Mesenchymal stem cell (in vitro differentiated cells and primary cell): ENCODE data around the gene MGLL.

Source experiments
- DNase-seq: peaks from one replicate; pipeline ENCODE4 v3.0.0-alpha.2; 2013
- H2AFZ ChIP-seq: one replicate; pipeline ENCODE4 v1.6.1; 2013; ENCODE audit warnings: low read depth, mild to moderate bottlenecking, control low read depth, inconsistent platforms, low read length, moderate library complexity
- H2AK5ac ChIP-seq: 2 replicates; pipeline ENCODE4 v1.6.1; 2013; ENCODE audit warnings: low read length, moderate library complexity, mild to moderate bottlenecking, inconsistent platforms; ENCODE audit not compliant: severe bottlenecking
- H2BK120ac ChIP-seq: one replicate; pipeline ENCODE4 v1.6.1; 2013; ENCODE audit warnings: low read depth, mild to moderate bottlenecking, inconsistent platforms, low read length, moderate library complexity
- H2BK12ac ChIP-seq, 2 experiments: one replicate each; pipeline ENCODE4 v1.6.1; 2013; ENCODE audit warnings: inconsistent platforms in 2 of 2, low read length in 2 of 2, mild to moderate bottlenecking in 2 of 2, moderate library complexity in 2 of 2, control low read depth in 1 of 2
- H2BK15ac ChIP-seq: one replicate; pipeline ENCODE4 v1.6.1; 2013; ENCODE audit warnings: mild to moderate bottlenecking, low read depth, inconsistent platforms; ENCODE audit not compliant: poor library complexity, severe bottlenecking
- H2BK5ac ChIP-seq: 2 replicates; pipeline ENCODE4 v1.6.1; 2013; ENCODE audit warnings: low read depth, mild to moderate bottlenecking, low read length, control low read depth, inconsistent platforms; ENCODE audit not compliant: poor library complexity, severe bottlenecking
- H3K14ac ChIP-seq, 2 experiments: one replicate each; pipeline ENCODE4 v1.6.1; 2013; ENCODE audit warnings: inconsistent platforms in 2 of 2, low read length in 2 of 2, control low read depth in 1 of 2, mild to moderate bottlenecking in 1 of 2, moderate library complexity in 1 of 2
- H3K18ac ChIP-seq, 2 experiments: one replicate each; pipeline ENCODE4 v1.6.1; 2013; ENCODE audit warnings: inconsistent platforms in 2 of 2, low read length in 2 of 2, control low read depth in 1 of 2, low read depth in 1 of 2, mild to moderate bottlenecking in 1 of 2
- H3K23ac ChIP-seq, 2 experiments: one replicate each; pipeline ENCODE4 v1.6.1; 2013; ENCODE audit warnings: inconsistent platforms in 2 of 2, low read length in 2 of 2, mild to moderate bottlenecking in 2 of 2, moderate library complexity in 2 of 2, control low read depth in 1 of 2
- H3K27ac ChIP-seq: 2 replicates; pipeline ENCODE4 v1.5.1; 2013; ENCODE audit warnings: mild to moderate bottlenecking, moderate library complexity, low read length, control low read depth, inconsistent platforms; ENCODE audit not compliant: poor library complexity, severe bottlenecking
- H3K27me3 ChIP-seq, 2 experiments: 2 replicates each; pipeline versions ENCODE4 v1.6.1 to v1.7.0; 2013; ENCODE audit warnings: low read length in 2 of 2, mild to moderate bottlenecking in 2 of 2, moderate library complexity in 2 of 2, control low read depth in 1 of 2, inconsistent platforms in 1 of 2; ENCODE audit not compliant: control insufficient read depth in 1 of 2, insufficient read depth in 1 of 2
- H3K36me3 ChIP-seq, 2 experiments: 2 replicates each; pipeline versions ENCODE4 v1.6.1 to v1.7.0; 2013; ENCODE audit warnings: low read length in 2 of 2, control low read depth in 1 of 2, inconsistent platforms in 1 of 2, low read depth in 1 of 2, mild to moderate bottlenecking in 1 of 2; ENCODE audit not compliant: insufficient read depth in 2 of 2, control insufficient read depth in 1 of 2
- H3K4ac ChIP-seq, 2 experiments: one replicate each; pipeline ENCODE4 v1.6.1; 2013; ENCODE audit warnings: inconsistent platforms in 2 of 2, low read length in 2 of 2, mild to moderate bottlenecking in 2 of 2, moderate library complexity in 2 of 2, control low read depth in 1 of 2, low read depth in 1 of 2
- H3K4me1 ChIP-seq: 2 replicates; pipeline ENCODE4 v1.6.1; 2013; ENCODE audit warnings: low read depth, low read length, control low read depth; ENCODE audit not compliant: control insufficient read depth, insufficient read depth
- H3K4me2 ChIP-seq: 2 replicates; pipeline ENCODE4 v1.6.1; 2013; ENCODE audit warnings: low read length, mild to moderate bottlenecking, inconsistent platforms; ENCODE audit not compliant: poor library complexity, severe bottlenecking
- H3K4me3 ChIP-seq, 2 experiments: 2 replicates each; pipeline versions ENCODE4 v1.5.1 to v1.7.0; 2013; ENCODE audit warnings: low read length in 2 of 2, mild to moderate bottlenecking in 2 of 2, control low read depth in 1 of 2, low read depth in 1 of 2; ENCODE audit not compliant: insufficient read depth in 1 of 2
- H3K79me1 ChIP-seq: replicated peaks from 2 replicates; pipeline ENCODE4 v1.6.1; 2013; ENCODE audit warnings: mild to moderate bottlenecking, control low read depth, low read length, inconsistent platforms; ENCODE audit not compliant: poor library complexity, severe bottlenecking
- H3K9ac ChIP-seq: 2 replicates; pipeline ENCODE4 v1.7.0; 2013; ENCODE audit warnings: mild to moderate bottlenecking, low read length, moderate library complexity
- H3K9me3 ChIP-seq: 2 replicates; pipeline ENCODE4 v1.7.0; 2013; ENCODE audit warnings: mild to moderate bottlenecking, low read length; ENCODE audit not compliant: control insufficient read depth
- H4K8ac ChIP-seq: one replicate; pipeline ENCODE4 v1.6.1; 2013; ENCODE audit warnings: inconsistent platforms, mild to moderate bottlenecking, low read length, moderate library complexity
- H4K91ac ChIP-seq: one replicate; pipeline ENCODE4 v1.6.1; 2013; ENCODE audit warnings: mild to moderate bottlenecking, low read length, inconsistent platforms
- WGBS: methylation state at CpG from one replicate; pipeline ENCODE4 v1.1.7; 2013; ENCODE audit warnings: mixed read lengths; 5-methylcytosine and 5-hydroxymethylcytosine counted together

The MGLL gene

DNA sequence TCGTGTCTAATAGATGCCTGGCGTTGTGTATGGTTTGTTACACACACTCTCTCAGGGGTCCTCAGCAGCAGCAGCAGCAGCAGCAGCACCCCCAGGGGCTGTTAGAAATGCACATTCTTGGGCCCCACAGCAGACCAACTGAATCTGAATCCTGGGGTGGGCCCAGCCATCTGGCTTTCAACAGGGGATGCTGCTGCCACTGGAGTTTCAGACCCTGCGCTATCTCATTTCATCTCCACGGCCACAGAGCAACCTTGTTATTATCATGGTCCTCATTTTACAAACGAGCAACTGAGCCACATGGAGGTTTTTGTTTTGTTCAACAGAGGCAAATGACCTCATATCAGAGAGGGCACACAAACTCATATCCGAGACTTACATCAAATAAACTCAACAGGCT is 47.7 kb downstream of the MGLL start:
- Histone ChIP-seq H3K27ac (peak overlapping the region; percentile 82), H4K8ac (no peak overlapping the region), H3K4me3 (no peak overlapping the region), H2BK5ac (peak overlapping the region; percentile 58), H2BK120ac (peak overlapping the region; percentile 42), H3K9ac (peak overlapping the region; percentile 78), H3K14ac (no peak overlapping the region), H2AFZ (no peak overlapping the region), H3K4ac (peak overlapping the region in 1 of 2 experiments; percentile 42), H3K9me3 (peaks cover 11% of the 10 kb centered on the region), H2BK12ac (peak overlapping the region in 1 of 2 experiments; percentile 6), H3K4me1 (peaks cover 34% of the 10 kb centered on the region), H3K27me3 (no peaks in the 10 kb centered on the region), H2BK15ac (peak overlapping the region; percentile 23), H3K18ac (peak overlapping the region; percentile 3 to 80), H2AK5ac (peak overlapping the region; percentile 90), H3K36me3 (peaks cover 18 to 27% of the 10 kb centered on the region in 2 experiments), H3K4me2 (no peak overlapping the region), H4K91ac (peak overlapping the region; percentile 53), H3K79me1 (peaks cover 16% of the 10 kb centered on the region), H3K23ac (no peak overlapping the region)
- DNase-seq: no peak
- 89% methylated on average over 5 of the region's 6 CpGs for WGBS

DNA sequence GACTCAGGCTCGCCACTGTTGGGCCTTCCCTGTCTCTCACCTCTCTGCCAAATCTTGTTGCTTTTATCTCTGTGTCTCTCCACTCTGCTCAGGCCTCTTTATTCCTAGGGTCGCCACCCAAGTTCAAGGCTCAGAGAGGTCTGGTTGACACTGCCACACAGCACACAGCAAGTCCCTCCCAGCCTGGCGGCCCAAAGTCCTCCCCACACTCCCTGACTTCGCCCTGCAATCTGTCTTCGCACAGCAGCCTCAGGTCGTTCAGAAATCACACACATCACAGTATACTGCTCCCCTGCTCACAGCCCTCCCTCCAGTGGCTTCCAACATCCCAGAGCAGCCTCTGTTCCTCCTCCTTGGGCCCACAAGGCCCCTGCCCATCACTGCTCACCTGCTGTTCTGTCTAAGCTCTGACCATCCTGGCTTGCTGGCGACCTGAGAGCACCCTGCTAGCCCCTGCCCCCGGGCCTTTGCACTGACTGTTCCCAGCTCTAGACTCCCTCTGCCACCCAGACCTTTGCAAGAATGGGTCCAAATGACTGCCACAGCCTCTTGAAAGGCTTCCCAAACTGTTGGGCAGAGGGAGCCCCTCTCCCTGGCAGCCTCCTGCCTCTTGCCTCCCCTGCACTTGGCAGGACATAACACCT is 48.4 kb downstream of the MGLL start:
- Histone ChIP-seq H4K8ac (peak overlapping the region; percentile 46), H2BK12ac (peak overlapping the region; percentile 27 to 38), H3K27me3 (no peaks in the 10 kb centered on the region), H3K23ac (no peak overlapping the region), H3K14ac (peak overlapping the region in 1 of 2 experiments; percentile 29), H3K79me1 (peaks cover 19% of the 10 kb centered on the region), H2BK15ac (no peak overlapping the region), H3K4me1 (peaks cover 38% of the 10 kb centered on the region), H3K4me3 (no peak overlapping the region), H3K18ac (peak overlapping the region in 1 of 2 experiments; percentile 63), H4K91ac (peak overlapping the region; percentile 72), H3K4ac (peak overlapping the region in 1 of 2 experiments; percentile 52), H2AFZ (no peak overlapping the region), H2BK120ac (no peak overlapping the region), H2AK5ac (peak overlapping the region; percentile 52), H3K9ac (no peak overlapping the region), H2BK5ac (no peak overlapping the region), H3K9me3 (peaks cover 11% of the 10 kb centered on the region), H3K27ac (peak overlapping the region; percentile 82), H3K36me3 (peaks cover 14 to 27% of the 10 kb centered on the region in 2 experiments), H3K4me2 (no peak overlapping the region)
- DNase-seq: no peak
- 93% methylated on average over 8 of the region's 8 CpGs for WGBS

DNA sequence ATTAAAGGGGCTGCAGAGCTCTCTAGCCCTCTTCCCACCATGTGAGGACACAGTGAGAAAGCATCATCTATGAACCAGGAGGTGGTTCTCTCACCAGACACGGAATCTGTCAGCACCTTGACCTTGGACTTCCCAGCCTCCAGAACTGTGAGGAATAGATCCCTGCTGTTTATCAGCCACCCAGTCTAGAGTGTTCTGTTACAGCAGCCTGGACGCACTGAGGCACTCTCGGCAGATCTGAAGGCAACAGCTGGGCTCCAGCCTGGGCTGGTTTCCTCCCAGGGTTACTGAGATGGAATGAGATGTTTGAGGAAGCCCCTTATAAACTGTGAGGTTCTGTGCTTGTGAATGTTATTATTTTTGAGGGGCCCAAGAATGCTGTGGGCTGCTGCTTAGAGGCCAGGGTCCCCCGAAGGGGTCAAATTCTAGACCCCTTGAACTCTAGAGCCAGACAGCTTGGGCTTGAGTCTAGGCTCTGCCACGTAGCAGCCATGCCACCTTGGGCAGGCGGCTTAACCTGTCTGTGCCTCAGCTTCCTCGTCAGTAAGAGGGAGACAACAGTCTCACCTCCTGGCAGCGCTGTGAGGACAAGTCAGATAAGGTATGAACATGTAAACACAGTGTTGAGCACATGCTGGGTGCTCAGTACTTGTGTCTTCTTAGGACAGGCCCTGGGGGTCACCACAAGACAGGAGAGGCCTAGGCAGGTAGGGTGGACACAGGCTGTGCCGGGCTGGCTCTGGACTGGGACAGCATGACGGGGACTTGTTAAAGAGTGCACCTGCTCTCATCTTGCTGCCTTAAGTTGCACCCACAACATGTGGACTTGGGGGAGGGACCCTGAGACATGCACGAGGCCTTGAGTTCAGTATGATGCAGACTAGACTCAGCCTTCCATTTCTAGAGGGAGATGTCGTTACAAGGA is 49.2 kb downstream of the MGLL start:
- Histone ChIP-seq H3K18ac (peak overlapping the region in 1 of 2 experiments; percentile 40), H3K4me3 (no peak overlapping the region), H2BK5ac (no peak overlapping the region), H3K9me3 (peaks cover 11% of the 10 kb centered on the region), H2BK15ac (no peak overlapping the region), H3K27ac (peak overlapping the region; percentile 11), H2AK5ac (peak overlapping the region; percentile 27), H3K4ac (no peak overlapping the region), H3K9ac (no peak overlapping the region), H2BK120ac (no peak overlapping the region), H3K4me1 (peaks cover 42% of the 10 kb centered on the region), H2BK12ac (peak overlapping the region in 1 of 2 experiments; percentile 79), H3K27me3 (no peaks in the 10 kb centered on the region), H3K14ac (no peak overlapping the region), H2AFZ (no peak overlapping the region), H3K4me2 (no peak overlapping the region), H3K23ac (no peak overlapping the region), H4K8ac (no peak overlapping the region), H3K79me1 (peaks cover 15% of the 10 kb centered on the region), H4K91ac (peak overlapping the region; percentile 12), H3K36me3 (peaks cover 14 to 25% of the 10 kb centered on the region in 2 experiments)
- DNase-seq: peak; percentile 43
- 91% methylated on average over 12 of the region's 12 CpGs for WGBS

DNA sequence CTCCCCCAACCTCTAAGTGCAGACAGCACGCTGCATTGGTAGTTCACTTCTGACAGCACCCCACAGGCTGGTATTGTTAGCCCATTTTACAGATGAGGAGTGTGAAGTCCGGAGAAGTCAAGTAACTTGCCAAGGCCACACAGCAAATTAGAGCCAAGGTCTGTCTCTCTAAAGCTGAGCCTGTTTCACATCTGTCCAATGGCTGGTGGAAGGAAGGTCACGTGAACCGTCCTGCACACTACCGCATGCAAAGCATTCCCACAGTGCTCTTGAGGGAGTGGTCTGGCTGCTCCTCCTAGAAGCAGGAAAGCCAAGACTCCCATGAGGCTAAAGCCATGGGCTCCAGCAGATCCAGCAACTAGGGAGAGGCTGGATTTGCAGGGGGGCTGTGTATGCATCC is 50.0 kb downstream of the MGLL start:
- no peak overlapping the region for H3K4me2 ChIP-seq
- WGBS: 94% methylated on average over 5 of the region's 5 CpGs
- peak overlapping the region in 1 of 2 experiments; percentile 0 for H3K14ac ChIP-seq
- no peak overlapping the region for H3K9ac ChIP-seq
- H2BK5ac ChIP-seq: no peak overlapping the region
- no peak overlapping the region for H3K23ac ChIP-seq
- H3K27me3 ChIP-seq: no peaks in the 10 kb centered on the region
- peaks cover 42% of the 10 kb centered on the region for H3K4me1 ChIP-seq
- H3K18ac ChIP-seq: no peak overlapping the region
- no peak overlapping the region for H4K91ac ChIP-seq
- no peak overlapping the region for H2BK15ac ChIP-seq
- no peak overlapping the region for H2BK120ac ChIP-seq
- H2AK5ac ChIP-seq: peak overlapping the region; percentile 29
- H3K36me3 ChIP-seq: peaks cover 8 to 18% of the 10 kb centered on the region in 2 experiments
- no peak overlapping the region for H4K8ac ChIP-seq
- H3K4me3 ChIP-seq: no peak overlapping the region
- H2BK12ac ChIP-seq: no peak overlapping the region
- H2AFZ ChIP-seq: no peak overlapping the region
- H3K79me1 ChIP-seq: peaks cover 12% of the 10 kb centered on the region
- no peak overlapping the region for H3K4ac ChIP-seq
- no peak overlapping the region for H3K27ac ChIP-seq
- H3K9me3 ChIP-seq: peaks cover 11% of the 10 kb centered on the region
- no peak for DNase-seq
